Stimulated activated CD8-positive, alpha-beta memory T cell treated with anti-CD3 and anti-CD28 coated beads, Interleukin-12 subunit alpha, Interleukin-12 subunit beta, amount 100 ng/mL, for 4 hours (primary cell): ENCODE data around the gene KIF7.
"Not testable (repeated sequence)": the region's sequence is repeated elsewhere in the genome, so short reads cannot be mapped to it uniquely, and the experiment has no call there.

Experiments
- DNase-seq: peaks from one replicate; pipeline ENCODE4 v3.0.0-alpha.2; 2020; ENCODE audit warnings: low read depth

KIF7 gene, protein sequence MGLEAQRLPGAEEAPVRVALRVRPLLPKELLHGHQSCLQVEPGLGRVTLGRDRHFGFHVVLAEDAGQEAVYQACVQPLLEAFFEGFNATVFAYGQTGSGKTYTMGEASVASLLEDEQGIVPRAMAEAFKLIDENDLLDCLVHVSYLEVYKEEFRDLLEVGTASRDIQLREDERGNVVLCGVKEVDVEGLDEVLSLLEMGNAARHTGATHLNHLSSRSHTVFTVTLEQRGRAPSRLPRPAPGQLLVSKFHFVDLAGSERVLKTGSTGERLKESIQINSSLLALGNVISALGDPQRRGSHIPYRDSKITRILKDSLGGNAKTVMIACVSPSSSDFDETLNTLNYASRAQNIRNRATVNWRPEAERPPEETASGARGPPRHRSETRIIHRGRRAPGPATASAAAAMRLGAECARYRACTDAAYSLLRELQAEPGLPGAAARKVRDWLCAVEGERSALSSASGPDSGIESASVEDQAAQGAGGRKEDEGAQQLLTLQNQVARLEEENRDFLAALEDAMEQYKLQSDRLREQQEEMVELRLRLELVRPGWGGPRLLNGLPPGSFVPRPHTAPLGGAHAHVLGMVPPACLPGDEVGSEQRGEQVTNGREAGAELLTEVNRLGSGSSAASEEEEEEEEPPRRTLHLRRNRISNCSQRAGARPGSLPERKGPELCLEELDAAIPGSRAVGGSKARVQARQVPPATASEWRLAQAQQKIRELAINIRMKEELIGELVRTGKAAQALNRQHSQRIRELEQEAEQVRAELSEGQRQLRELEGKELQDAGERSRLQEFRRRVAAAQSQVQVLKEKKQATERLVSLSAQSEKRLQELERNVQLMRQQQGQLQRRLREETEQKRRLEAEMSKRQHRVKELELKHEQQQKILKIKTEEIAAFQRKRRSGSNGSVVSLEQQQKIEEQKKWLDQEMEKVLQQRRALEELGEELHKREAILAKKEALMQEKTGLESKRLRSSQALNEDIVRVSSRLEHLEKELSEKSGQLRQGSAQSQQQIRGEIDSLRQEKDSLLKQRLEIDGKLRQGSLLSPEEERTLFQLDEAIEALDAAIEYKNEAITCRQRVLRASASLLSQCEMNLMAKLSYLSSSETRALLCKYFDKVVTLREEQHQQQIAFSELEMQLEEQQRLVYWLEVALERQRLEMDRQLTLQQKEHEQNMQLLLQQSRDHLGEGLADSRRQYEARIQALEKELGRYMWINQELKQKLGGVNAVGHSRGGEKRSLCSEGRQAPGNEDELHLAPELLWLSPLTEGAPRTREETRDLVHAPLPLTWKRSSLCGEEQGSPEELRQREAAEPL (N-terminal part only)

DNA sequence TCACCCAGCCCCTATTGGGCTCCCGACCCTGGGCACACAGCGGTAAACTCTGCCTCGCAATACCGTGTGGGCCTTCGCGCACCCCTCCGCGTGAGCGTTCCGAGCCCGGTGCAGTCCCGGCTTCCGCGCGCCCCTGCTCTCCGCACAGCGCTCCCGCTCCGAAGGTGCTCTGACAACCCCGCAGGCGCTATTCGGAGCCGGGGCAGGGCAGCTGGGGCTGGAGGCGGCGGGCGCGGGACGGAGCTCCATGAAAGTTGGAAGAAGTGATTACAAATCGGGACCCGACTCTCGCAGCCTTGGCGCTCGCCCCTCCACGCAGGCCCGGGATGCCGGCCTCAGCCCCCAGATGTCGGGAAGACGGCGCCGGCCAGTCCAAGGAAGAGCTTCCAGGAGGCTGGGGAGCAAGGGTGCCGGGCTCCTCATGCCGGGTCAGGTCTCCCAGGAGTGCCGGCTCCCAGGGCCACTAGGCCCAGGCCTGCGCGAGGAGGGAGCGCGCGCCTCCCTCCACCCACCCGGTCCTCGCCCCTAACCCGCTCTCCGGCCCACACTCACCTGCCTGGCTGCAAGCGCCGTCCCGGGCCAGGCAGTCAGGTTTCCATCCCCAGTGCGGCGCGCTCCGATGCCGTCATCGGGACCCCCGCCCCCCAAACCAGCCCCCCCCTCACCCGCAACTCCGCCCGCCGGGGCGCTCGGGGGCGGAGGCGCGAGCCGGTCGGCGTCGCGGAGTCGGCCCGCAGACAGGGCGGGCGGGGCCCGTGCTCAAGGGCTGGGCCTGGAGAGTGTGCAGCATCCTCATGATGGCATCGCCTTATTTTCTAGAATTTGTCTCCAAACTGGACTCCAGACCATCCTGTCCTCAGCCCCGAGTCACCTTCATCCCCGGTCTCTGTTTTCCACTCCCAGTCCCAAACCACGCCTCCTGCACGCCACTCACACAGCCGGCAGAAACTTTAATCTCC, at the start of gene KIF7:
TSS of gene KIF7 (minus strand) at position 621 of the 959 bp plus-strand sequence. CDS start 2,537 bp downstream, outside the sequence.
- no peak for DNase-seq

DNA sequence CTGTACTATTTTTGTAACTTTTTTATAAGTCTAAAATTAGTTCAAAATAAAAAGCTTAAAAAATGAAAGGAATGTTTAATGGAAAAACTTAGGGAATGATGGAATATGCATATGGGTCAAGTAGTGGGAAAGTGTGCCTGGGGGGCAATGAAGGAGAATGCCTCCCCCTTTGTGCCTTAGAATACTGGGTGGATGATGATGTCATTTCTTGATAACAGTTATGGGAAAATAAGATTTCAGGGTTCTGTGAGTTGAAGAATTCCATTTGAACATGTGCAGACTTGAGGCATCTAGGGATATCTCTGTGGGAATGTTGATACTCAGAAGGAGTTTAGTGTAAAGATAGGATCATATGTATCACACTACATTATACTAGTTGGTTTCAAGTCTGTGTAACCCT, 49.1 kb upstream of the KIF7 start:
- no peak for DNase-seq

- no peak for DNase-seq
Observed at GRCh38 chr15:89695198-89695597, 39.9 kb upstream of the KIF7 start.

- no peak for DNase-seq
Observed at GRCh38 chr15:89693696-89694095, 38.4 kb upstream of the KIF7 start.

DNA sequence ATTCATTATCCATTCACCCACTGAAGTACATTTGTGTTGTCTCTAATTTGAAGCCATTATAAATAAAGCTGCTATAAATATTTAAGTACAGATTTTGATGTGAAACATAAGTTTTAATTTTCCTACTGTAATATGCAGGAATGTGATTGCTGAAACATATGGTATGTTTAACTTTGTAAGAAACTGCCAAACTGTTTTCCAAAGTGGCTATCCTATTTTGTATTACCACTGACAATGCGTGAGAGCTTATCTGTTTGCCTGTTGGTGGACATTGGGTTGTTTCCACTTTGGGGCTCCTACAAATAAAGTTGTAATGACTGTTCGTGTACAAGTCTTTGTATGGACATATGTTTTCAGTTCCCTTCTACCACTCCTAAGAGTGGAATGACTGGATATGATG, 37.8 kb upstream of the KIF7 start:
- no peak for DNase-seq

- peak; percentile 55 for DNase-seq
Observed at GRCh38 chr15:89690276-89691218, 35.3 kb upstream of the KIF7 start, which contains the start of the genes PEX11A and WDR93. Gene PEX11A, minus strand, starts transcription at chr15:89690754. Its CDS starts 122 bp downstream, at chr15:89690632. Gene WDR93, plus strand, starts transcription at chr15:89690811. Its CDS starts 10,936 bp downstream, at chr15:89701747.

GRCh38 chr15:89689930-89690275, 34.6 kb upstream of the KIF7 start:
- DNase-seq, result not testable (repeated sequence)

DNA sequence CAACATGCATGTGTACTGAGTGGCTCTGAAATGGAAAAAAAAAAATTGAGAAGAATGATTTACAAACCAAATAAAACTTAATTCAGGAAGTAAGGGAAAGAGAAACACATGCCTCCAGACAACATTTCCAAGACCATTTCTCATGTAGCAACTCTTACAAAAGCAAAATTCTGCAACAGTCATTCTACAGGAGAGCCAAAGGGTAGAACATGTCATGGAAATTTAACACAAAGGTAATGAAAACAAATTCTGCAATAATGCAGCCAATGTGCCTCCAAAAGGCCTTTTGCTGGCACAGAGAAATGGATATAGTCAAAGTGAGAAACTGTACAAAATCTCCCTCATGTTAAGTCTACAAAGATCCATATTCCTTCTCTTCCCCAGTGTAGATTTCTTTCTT, 31.3 kb upstream of the KIF7 start:
- no peak for DNase-seq

DNA sequence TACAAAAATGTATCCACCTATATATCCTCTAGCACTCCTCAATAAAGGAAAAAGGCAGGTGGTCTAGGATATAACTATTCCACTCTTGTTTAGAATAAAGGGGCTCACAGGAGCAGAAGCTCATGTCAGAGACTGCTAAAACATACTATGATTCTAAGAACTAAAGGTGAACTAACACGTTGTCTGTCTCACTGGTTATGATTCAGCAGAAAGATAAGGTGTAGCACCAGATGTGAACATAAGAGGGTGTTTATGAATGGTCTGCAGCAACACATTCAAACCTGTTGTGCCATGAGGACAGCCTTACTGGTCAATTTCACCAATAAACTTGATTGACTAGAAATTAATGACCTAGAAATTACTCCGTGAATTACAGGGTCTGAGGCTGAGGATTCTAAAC, 30.7 kb upstream of the KIF7 start:
- DNase-seq, result no peak

GRCh38 chr15:89681146-89681545, 25.9 kb upstream of the KIF7 start:
- DNase-seq, result no peak

DNA sequence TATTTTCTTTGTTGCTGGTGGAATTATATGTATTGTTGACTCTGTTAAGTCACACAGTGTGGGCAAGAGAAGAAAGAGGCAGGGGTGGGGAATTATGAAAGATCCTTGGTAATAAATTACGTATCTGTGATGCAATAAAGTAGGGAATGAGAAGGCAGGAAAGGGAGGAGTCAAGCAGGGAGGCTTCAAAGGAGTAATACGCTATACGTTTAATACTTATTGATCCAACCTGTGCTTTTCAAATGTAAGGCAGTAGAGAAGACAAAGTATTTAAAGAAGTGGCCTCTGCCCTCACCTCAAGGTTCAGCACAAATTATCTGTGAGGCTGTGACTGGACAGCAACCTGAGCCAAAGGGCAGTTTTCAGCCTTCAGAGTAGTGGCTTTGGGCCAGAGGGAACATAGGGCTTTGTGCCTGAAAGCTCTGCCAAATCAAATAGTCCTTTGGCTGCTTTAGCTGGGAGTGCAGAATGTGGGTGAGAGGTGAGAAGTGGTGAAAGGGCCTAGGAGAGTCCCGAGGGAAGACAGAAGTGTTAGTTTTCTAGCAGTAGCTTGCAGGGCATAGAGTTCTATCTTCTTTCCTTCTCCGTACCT, 25.1 kb upstream of the KIF7 start:
- no peak for DNase-seq

DNA sequence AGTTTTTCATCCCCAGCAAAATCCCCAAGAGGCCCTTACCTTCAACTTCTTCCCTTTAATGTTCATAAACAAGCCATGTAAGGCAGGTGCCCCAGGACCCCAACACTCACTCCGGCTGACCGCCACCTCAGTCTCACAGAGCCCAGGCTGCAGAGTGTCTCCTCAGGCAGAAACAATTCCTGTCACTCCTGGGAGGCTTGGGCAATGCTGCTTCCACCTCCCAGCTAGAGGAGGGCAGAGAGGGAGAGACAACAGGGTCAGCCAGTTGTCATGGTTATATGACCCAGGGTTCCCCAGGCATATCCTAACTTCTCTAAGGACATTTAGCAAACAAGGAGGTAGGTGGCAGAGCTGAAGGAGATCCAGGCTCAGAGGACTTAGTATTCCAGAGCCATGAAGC, 23.9 kb upstream of the KIF7 start, which contains the start of gene PLIN1:
TSS of gene PLIN1 (minus strand) at position 156 of the 400 bp plus-strand sequence. CDS start 1,878 bp downstream, outside the sequence.
- DNase-seq, result no peak

DNA sequence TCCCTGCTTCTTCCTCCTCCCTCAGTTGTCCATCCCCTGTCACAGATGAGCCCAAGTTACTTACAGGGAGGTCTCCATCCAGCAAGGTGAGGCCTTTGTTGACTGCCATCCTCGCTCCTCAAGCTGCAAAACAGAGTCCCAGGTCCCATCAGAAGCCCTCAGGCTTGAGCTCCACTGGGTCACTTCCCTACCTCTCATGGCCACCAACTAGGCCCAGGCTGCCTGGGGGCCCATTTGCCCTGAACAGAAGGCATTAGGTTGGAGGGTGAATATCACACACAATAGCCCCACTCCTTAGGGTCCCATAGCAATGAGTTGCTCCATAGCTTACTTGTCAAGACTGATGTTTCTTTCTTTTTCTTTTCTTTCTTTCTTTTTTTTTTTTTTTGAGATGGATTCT, 22.1 kb upstream of the KIF7 start:
- DNase-seq, result no peak

DNA sequence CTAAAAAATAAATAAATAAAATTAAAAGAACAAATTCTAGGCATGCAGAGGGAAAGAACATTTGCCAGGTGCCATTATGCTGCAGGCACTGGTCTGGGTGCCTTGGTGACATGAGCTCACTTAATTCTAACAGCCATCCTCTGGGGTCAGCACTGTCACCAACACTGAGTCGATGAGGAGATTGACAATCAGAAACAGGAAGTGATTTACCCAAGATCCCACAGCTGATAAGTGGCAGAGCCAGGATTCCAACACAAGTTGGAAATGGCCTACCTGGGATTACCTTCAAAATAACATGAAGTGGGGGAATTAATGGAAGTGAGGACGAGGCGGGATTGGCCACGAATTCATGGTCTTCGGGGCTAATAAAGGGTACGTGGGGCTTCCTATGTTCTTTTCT, 20.3 kb upstream of the KIF7 start:
- DNase-seq, result no peak

DNA sequence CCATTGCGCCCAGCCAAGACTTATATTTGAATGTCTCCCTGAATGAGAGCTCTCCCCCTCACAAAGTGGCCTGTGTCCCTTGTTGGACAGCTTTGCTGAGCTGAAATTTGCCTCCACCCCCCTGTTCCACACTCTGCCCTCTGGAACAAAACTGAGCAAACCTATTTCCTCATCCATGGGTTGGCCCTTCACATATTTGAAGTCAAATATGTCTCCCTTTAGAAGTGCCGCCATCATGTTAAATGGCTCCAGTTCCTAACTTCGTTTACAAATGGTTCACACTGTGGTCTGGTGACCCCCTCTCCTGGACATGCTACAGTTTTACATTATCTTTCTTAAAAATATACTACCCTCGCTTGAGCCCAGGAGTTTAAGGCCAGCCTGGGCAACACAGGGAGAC, 19.3 kb upstream of the KIF7 start:
- DNase-seq, result no peak

DNA sequence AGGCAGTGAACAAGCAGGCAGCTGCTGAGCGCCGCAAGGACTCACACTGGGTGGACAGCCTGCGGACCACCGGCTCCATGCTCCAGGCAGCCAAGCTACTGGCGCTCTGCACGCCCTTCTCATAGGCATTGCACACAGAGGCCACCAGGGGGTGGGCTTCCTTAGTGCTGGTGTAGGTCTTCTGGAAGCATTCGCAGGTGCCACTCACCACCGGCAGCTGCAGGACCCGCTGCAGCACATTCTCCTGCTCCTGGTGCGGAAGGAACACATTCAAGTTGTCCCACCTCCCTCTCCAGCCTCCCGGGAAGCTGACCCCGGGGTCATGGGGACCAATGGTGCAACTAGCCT, 17.9 kb upstream of the KIF7 start:
- DNase-seq, result no peak

GRCh38 chr15:89672221-89673164, 17.2 kb upstream of the KIF7 start:
- no peak for DNase-seq

GRCh38 chr15:89671687-89672086, 16.4 kb upstream of the KIF7 start:
- DNase-seq, result no peak
